ENCODE results near the gene PTPN6.

DNA sequence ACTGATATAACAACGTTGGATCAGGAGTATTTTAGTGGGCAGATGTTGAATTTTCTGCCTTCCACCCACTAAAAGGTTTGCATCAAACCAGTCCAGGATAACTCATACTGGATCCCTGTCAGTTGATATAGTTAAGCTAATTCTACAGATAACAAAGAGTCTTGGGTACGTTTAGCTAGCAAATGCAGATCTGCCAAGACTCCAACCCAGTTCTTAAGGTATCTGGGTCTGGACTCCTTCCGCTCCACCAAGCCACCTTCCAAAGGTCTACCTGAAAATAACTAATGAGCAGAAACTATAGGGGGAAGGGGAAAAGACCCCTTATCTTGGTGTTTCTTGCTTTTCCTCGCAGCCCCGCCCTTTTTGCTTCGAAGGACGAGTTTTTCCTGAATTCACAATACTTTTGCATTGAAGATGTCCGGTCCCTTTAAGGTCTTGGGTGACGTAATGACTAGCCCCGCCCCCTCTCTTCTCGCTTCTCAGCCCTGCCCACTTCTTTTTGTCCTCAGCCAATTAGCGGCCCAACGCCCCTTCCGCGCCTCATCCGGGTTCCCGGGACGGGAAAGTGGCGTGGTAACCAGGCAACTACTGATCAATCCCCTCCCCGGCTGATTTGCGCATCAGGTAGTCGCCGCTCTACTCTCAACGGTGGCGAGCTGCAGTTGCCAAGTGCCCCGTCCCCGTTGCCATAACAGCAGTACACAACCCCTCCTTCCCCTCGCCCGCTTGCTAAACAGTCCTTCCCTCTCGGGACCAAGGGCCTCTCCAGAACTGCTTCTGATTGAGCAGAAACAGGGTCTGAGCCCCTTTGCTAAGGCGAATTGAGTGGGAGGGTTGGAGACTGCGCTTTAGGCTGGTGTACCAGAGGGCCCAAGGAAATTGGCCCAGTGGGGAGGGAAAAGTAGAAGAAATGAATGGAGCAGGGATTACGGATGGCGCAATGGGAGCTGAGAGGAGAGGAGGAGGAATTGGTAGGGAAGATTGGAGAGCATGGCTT is 46.6 kb upstream of the PTPN6 start, which contains the start of gene LRRC23:
- TF ChIP-seq, protein P1, sequence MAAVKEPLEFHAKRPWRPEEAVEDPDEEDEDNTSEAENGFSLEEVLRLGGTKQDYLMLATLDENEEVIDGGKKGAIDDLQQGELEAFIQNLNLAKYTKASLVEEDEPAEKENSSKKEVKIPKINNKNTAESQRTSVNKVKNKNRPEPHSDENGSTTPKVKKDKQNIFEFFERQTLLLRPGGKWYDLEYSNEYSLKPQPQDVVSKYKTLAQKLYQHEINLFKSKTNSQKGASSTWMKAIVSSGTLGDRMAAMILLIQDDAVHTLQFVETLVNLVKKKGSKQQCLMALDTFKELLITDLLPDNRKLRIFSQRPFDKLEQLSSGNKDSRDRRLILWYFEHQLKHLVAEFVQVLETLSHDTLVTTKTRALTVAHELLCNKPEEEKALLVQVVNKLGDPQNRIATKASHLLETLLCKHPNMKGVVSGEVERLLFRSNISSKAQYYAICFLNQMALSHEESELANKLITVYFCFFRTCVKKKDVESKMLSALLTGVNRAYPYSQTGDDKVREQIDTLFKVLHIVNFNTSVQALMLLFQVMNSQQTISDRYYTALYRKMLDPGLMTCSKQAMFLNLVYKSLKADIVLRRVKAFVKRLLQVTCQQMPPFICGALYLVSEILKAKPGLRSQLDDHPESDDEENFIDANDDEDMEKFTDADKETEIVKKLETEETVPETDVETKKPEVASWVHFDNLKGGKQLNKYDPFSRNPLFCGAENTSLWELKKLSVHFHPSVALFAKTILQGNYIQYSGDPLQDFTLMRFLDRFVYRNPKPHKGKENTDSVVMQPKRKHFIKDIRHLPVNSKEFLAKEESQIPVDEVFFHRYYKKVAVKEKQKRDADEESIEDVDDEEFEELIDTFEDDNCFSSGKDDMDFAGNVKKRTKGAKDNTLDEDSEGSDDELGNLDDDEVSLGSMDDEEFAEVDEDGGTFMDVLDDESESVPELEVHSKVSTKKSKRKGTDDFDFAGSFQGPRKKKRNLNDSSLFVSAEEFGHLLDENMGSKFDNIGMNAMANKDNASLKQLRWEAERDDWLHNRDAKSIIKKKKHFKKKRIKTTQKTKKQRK (IDR thresholded peaks at IDR 0.05; ENCODE audit: borderline replicate concordance, low read depth, low read length): no peak
- TF ChIP-seq, protein P2, sequence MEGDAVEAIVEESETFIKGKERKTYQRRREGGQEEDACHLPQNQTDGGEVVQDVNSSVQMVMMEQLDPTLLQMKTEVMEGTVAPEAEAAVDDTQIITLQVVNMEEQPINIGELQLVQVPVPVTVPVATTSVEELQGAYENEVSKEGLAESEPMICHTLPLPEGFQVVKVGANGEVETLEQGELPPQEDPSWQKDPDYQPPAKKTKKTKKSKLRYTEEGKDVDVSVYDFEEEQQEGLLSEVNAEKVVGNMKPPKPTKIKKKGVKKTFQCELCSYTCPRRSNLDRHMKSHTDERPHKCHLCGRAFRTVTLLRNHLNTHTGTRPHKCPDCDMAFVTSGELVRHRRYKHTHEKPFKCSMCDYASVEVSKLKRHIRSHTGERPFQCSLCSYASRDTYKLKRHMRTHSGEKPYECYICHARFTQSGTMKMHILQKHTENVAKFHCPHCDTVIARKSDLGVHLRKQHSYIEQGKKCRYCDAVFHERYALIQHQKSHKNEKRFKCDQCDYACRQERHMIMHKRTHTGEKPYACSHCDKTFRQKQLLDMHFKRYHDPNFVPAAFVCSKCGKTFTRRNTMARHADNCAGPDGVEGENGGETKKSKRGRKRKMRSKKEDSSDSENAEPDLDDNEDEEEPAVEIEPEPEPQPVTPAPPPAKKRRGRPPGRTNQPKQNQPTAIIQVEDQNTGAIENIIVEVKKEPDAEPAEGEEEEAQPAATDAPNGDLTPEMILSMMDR (IDR thresholded peaks at IDR 0.05 in 2 of 3, conservative IDR thresholded peaks at IDR 0.05 in 1 of 3; ENCODE audit: insufficient read depth in 2 of 3, low read depth in 1 of 3, low read length in 3 of 3): no peak

Data from K562 (cell line).